GM18505 (cell line): ENCODE measurements around the gene TMEM186.
"Not testable (repeated sequence)": the region's sequence is repeated elsewhere in the genome, so short reads cannot be mapped to it uniquely, and the experiment has no call there.

Experiments
- ATAC-seq: cut with Tn5 transposase; IDR thresholded peaks from one replicate; pipeline ENCODE4 v1.9.1; 2021; ENCODE audit not compliant: unreplicated experiment
- POLR2A ChIP-seq: IDR thresholded peaks from 4 replicates; pipeline ENCODE4 v1.6.1; 2011; ENCODE audit warnings: borderline replicate concordance; ENCODE audit not compliant: insufficient read depth, insufficient read length; ENCODE audit errors: extremely low read depth

The TMEM186 gene

GRCh38 chr16:8798535-8799157, 1.2 kb upstream of the TMEM186 start:
- TF ChIP-seq POLR2A: no peak
- no peak for ATAC-seq

- no peak for TF ChIP-seq POLR2A
- ATAC-seq: no peak
Observed at GRCh38 chr16:8798174-8798527, 712 bp upstream of the TMEM186 start.

GRCh38 chr16:8796469-8797363, 723 bp downstream of the TMEM186 start:
- ATAC-seq: no peak

GRCh38 chr16:8795818-8796217, 1.6 kb downstream of the TMEM186 start:
- no peak for ATAC-seq
- TF ChIP-seq POLR2A: no peak

More at GRCh38 chr16:8796469-8797363, 723 bp downstream of the TMEM186 start:
- TF ChIP-seq POLR2A: no peak

- TF ChIP-seq POLR2A: no peak
- no peak for ATAC-seq
Observed at GRCh38 chr16:8795091-8795490, 2.3 kb downstream of the TMEM186 start.

GRCh38 chr16:8788578-8789172, 8.8 kb downstream of the TMEM186 start:
- no peak for ATAC-seq
- TF ChIP-seq POLR2A: no peak

GRCh38 chr16:8786316-8786715, 11.1 kb downstream of the TMEM186 start:
- ATAC-seq: not testable (repeated sequence)

- ATAC-seq: no peak
- TF ChIP-seq POLR2A: no peak
Observed at GRCh38 chr16:8785408-8785807, 12.0 kb downstream of the TMEM186 start.

- ATAC-seq: no peak
- no peak for TF ChIP-seq POLR2A
Observed at GRCh38 chr16:8782673-8783072, 14.8 kb downstream of the TMEM186 start.

GRCh38 chr16:8781797-8782196, 15.6 kb downstream of the TMEM186 start:
- ATAC-seq: no peak
- TF ChIP-seq POLR2A: no peak

- ATAC-seq: no peak
- TF ChIP-seq POLR2A: no peak
Observed at GRCh38 chr16:8777217-8777616, 20.2 kb downstream of the TMEM186 start.

- no peak for ATAC-seq
- no peak for TF ChIP-seq POLR2A
Observed at GRCh38 chr16:8776129-8776584, 21.3 kb downstream of the TMEM186 start.

- TF ChIP-seq POLR2A: no peak
- ATAC-seq: no peak
Observed at GRCh38 chr16:8775359-8775758, 22.1 kb downstream of the TMEM186 start.

- no peak for TF ChIP-seq POLR2A
- ATAC-seq: no peak
Observed at GRCh38 chr16:8774208-8774607, 23.2 kb downstream of the TMEM186 start.
